ENCODE measurements around the gene PSMA8. TPM values are rescaled to one million over a fixed set of nuclear protein-coding genes. Genes with fewer than 3 reads are reported as not detected.

PSMA8 gene
- 1 to 10 TPM in 1 of 2 experiments, under 1 TPM in 1; 0.91 to 1.2 TPM for total RNA-seq

GRCh38 chr18:26133652-26134051 is at the start of gene PSMA8:
PSMA8 (plus strand) TSS chr18:26133869; CDS start chr18:26133966, 97 bp downstream.

GRCh38 chr18:26090130-26091046 is 43.3 kb upstream of the PSMA8 start, which contains the start of gene SS18:
SS18 (minus strand) TSS chr18:26090613; CDS start chr18:26090569, 44 bp downstream.

GRCh38 chr18:26226229-26227050 is 92.8 kb downstream of the PSMA8 start, which contains the start of gene TAF4B:
TAF4B (plus strand) TSS chr18:26226445; CDS start chr18:26226934, 489 bp downstream.

Other genes starting within 250 kb of the PSMA8 start
- gene SS18, start 43.3 kb upstream of the PSMA8 start, total RNA-seq = 10 to 100 TPM; 64.8 to 65.4 TPM
- gene TAF4B, start 92.6 kb downstream of the PSMA8 start, total RNA-seq = 10 to 100 TPM; 10.4 to 11.8 TPM